HepG2 (cell line): Measurements from ENCODE around the gene CCSER1.

ENCODE experiments used
- CTCF ChIP-seq: sonication (generic); formaldehyde crosslinking; IDR thresholded peaks from 2 replicates; pipeline ENCODE4 v1.5.0; 2020; ENCODE audit warnings: mild to moderate bottlenecking, missing genetic modification reagents, moderate library complexity
- FOXA1 ChIP-seq, 2 experiments: fragments of 450-650 bp in 1 of 2; sonication (generic) in 1 of 2; formaldehyde crosslinking in 1 of 2; IDR thresholded peaks; 2 replicates each; pipeline versions ENCODE4 v1.4.0 to v1.6.1; 2016 to 2020; ENCODE audit warnings: missing genetic modification reagents in 1 of 2
- RBFOX2 ChIP-seq: fragments of 200-400 bp; formaldehyde crosslinking; IDR thresholded peaks from 2 replicates; pipeline ENCODE4 v1.6.1; 2017; ENCODE audit warnings: low read depth, mild to moderate bottlenecking, low read length
- RNF2 ChIP-seq: fragments of 450-650 bp; conservative IDR thresholded peaks from 2 replicates; pipeline ENCODE4 v1.6.1; 2016; ENCODE audit warnings: low read depth
- TBP ChIP-seq: sonication (generic); formaldehyde crosslinking; IDR thresholded peaks from 2 replicates; pipeline ENCODE4 v1.5.0; 2020; ENCODE audit warnings: missing genetic modification reagents
- XRCC5 ChIP-seq: fragments of 200-400 bp; formaldehyde crosslinking; optimal IDR thresholded peaks from 2 replicates; pipeline ENCODE3; 2017; ENCODE audit warnings: mild to moderate bottlenecking, low read length

DNA sequence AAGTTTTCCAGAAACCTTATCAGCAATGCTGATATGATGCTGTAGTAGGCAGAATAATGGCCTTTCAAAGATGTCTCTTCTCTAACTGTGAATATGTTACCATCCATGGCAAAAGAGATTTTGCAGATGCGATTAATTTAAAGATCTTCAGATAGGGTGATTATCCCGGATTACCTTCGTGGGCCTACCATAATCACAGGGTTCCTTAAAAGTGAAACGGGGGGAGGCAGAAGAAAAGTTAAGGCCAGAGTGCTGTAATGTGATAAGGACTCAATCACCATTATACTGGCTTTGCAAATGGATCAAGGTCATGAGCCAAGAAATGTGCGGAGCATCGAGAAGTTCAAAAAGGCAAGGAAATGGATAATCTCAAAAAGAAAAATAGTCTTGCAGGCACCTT is 459.6 kb downstream of the CCSER1 start:
- TF ChIP-seq RNF2 (no peak), RBFOX2 (no peak), TBP (CRISPR knock-in tag) (no peak), XRCC5 (no peak), FOXA1 (IDR thresholded peaks at IDR 0.05) (no peak), FOXA1 (CRISPR knock-in tag; IDR thresholded peaks at IDR 0.05) (no peak), CTCF (CRISPR knock-in tag) (no peak)
